Measurements from ENCODE around the gene C11orf24. TPM values are rescaled to one million over a fixed set of nuclear protein-coding genes. Genes with fewer than 3 reads are reported as not detected.

C11orf24 gene
- total and polyA plus RNA-seq, 10 of the 15 experiments (the other 5 are each of a cell fraction or from before 2014, with no cell fraction given), result 4.3 to 104 (median 41.4) TPM

DNA sequence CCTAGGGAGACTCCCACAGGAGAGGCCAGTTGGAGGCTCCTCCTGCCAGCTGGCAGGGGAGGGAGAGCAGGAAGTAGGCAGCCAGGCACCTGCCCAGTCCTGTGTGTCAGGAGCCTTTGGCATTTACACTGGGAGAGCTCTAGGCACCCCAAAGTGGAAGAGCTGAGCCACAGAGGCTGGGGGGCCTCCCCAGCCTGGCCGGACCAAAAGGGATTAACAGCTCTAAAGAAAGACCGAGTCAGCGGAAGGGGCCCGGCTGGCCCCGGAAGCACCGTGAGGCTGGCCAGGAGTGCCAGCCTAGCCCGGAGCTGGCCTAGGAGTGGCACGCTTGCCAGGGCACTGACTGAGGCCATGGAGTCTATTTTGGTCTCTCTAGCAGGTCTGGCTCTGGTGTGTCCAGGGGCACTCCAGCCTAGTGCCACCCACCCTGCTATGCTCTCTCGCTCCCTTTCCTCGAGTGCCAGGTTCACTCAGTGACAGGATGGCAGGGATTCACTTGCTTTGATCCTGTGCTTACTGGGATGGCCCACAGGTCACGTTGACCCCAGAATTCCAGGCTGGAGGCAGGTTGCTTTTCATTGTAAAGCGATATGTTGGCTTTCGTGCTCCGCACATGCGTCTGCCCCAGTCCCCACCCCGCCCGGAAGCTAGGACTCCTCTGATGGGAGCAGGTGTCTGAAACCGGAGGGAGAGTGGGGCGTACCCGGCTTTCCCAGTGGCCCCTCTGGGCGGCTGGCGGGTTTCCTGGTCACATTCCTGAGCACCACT lies 55.4 kb downstream of the C11orf24 start (continued):
- TF ChIP-seq, protein P1, sequence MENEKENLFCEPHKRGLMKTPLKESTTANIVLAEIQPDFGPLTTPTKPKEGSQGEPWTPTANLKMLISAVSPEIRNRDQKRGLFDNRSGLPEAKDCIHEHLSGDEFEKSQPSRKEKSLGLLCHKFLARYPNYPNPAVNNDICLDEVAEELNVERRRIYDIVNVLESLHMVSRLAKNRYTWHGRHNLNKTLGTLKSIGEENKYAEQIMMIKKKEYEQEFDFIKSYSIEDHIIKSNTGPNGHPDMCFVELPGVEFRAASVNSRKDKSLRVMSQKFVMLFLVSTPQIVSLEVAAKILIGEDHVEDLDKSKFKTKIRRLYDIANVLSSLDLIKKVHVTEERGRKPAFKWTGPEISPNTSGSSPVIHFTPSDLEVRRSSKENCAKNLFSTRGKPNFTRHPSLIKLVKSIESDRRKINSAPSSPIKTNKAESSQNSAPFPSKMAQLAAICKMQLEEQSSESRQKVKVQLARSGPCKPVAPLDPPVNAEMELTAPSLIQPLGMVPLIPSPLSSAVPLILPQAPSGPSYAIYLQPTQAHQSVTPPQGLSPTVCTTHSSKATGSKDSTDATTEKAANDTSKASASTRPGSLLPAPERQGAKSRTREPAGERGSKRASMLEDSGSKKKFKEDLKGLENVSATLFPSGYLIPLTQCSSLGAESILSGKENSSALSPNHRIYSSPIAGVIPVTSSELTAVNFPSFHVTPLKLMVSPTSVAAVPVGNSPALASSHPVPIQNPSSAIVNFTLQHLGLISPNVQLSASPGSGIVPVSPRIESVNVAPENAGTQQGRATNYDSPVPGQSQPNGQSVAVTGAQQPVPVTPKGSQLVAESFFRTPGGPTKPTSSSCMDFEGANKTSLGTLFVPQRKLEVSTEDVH (IDR thresholded peaks at IDR 0.05; ENCODE audit: low read depth, partially characterized antibody), result no peak
- TF ChIP-seq YY1 (IDR thresholded peaks at IDR 0.05; ENCODE audit: low read depth, low read length) (no peak), LARP7 (IDR thresholded peaks at IDR 0.05) (no peak), CBX3 (IDR thresholded peaks at IDR 0.05; ENCODE audit: borderline replicate concordance, low read depth) (no peak), ZNF384 (IDR thresholded peaks at IDR 0.05; ENCODE audit: borderline replicate concordance, low read depth, low read length) (no peak)
- TF ChIP-seq, protein P2, sequence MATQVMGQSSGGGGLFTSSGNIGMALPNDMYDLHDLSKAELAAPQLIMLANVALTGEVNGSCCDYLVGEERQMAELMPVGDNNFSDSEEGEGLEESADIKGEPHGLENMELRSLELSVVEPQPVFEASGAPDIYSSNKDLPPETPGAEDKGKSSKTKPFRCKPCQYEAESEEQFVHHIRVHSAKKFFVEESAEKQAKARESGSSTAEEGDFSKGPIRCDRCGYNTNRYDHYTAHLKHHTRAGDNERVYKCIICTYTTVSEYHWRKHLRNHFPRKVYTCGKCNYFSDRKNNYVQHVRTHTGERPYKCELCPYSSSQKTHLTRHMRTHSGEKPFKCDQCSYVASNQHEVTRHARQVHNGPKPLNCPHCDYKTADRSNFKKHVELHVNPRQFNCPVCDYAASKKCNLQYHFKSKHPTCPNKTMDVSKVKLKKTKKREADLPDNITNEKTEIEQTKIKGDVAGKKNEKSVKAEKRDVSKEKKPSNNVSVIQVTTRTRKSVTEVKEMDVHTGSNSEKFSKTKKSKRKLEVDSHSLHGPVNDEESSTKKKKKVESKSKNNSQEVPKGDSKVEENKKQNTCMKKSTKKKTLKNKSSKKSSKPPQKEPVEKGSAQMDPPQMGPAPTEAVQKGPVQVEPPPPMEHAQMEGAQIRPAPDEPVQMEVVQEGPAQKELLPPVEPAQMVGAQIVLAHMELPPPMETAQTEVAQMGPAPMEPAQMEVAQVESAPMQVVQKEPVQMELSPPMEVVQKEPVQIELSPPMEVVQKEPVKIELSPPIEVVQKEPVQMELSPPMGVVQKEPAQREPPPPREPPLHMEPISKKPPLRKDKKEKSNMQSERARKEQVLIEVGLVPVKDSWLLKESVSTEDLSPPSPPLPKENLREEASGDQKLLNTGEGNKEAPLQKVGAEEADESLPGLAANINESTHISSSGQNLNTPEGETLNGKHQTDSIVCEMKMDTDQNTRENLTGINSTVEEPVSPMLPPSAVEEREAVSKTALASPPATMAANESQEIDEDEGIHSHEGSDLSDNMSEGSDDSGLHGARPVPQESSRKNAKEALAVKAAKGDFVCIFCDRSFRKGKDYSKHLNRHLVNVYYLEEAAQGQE (IDR thresholded peaks at IDR 0.05; ENCODE audit: low read depth, low read length), result no peak
